GM19397 (cell line): Measurements from ENCODE around the gene SLC25A19.

Experiments used
- ATAC-seq: cut with Tn5 transposase; IDR thresholded peaks from one replicate; pipeline ENCODE4 v1.9.1; 2021; ENCODE audit warnings: mild to moderate bottlenecking, moderate library complexity; ENCODE audit not compliant: unreplicated experiment

SLC25A19 gene

GRCh38 chr17:75241996-75242460 is 47.2 kb downstream of the SLC25A19 start:
- no peak for ATAC-seq

- ATAC-seq = no peak
Observed at GRCh38 chr17:75241502-75241901, 47.7 kb downstream of the SLC25A19 start.

GRCh38 chr17:75241143-75241430 is 48.1 kb downstream of the SLC25A19 start:
- ATAC-seq = no peak

GRCh38 chr17:75240394-75241142 is 48.7 kb downstream of the SLC25A19 start:
- no peak for ATAC-seq

GRCh38 chr17:75239778-75240393 is 49.3 kb downstream of the SLC25A19 start:
- ATAC-seq = no peak

- no peak for ATAC-seq
Observed at GRCh38 chr17:75239214-75239613, 50.0 kb downstream of the SLC25A19 start.

- ATAC-seq = no peak
Observed at GRCh38 chr17:75238684-75239191, 50.5 kb downstream of the SLC25A19 start.

- no peak for ATAC-seq
Observed at GRCh38 chr17:75238020-75238580, 51.1 kb downstream of the SLC25A19 start.

- ATAC-seq = no peak
Observed at GRCh38 chr17:75237100-75238014, 51.9 kb downstream of the SLC25A19 start.

- ATAC-seq = no peak
Observed at GRCh38 chr17:75232786-75233185, 56.4 kb downstream of the SLC25A19 start.

GRCh38 chr17:75231741-75232464 is 57.3 kb downstream of the SLC25A19 start:
- no peak for ATAC-seq

GRCh38 chr17:75231071-75231470 is 58.2 kb downstream of the SLC25A19 start:
- no peak for ATAC-seq

GRCh38 chr17:75228847-75229246 is 60.4 kb downstream of the SLC25A19 start:
- no peak for ATAC-seq

- ATAC-seq = no peak
Observed at GRCh38 chr17:75228305-75228704, 60.9 kb downstream of the SLC25A19 start.

GRCh38 chr17:75227729-75228128 is 61.5 kb downstream of the SLC25A19 start:
- no peak for ATAC-seq

- no peak for ATAC-seq
Observed at GRCh38 chr17:75225016-75225415, 64.2 kb downstream of the SLC25A19 start.
